Measurements from ENCODE around the gene RTEL1.

GRCh38 chr20:63625771-63626423 is 32.2 kb upstream of the RTEL1 start:
- no peak for TF ChIP-seq CTCF (IDR thresholded peaks at IDR 0.05)
- TF ChIP-seq POLR2A (IDR thresholded peaks at IDR 0.05): no peak

Data from tibial nerve (tissue), 3 donors.